GM12878 (cell line): ENCODE data around the gene ATP4A. TPM values are rescaled to one million over a fixed set of nuclear protein-coding genes. Genes with fewer than 3 reads are reported as not detected.
A peak's percentile ranks its signal among the peaks of the same experiment; 100 is the strongest.

Experiments used
- ASH2L ChIP-seq: fragments of 300-600, 200-600 bp; sonication (generic); IDR thresholded peaks from 2 replicates; pipeline ENCODE4 v1.6.1; 2017; ENCODE audit warnings: low read depth, mild to moderate bottlenecking, borderline replicate concordance
- ATF2 ChIP-seq: IDR thresholded peaks from 2 replicates; pipeline ENCODE4 v1.6.1; 2012; ENCODE audit warnings: low read length, inconsistent platforms
- BCL11A ChIP-seq: IDR thresholded peaks from 2 replicates; pipeline ENCODE4 v1.6.1; 2011; ENCODE audit warnings: low read depth, low read length
- CBX3 ChIP-seq: fragments of 200-600 bp; sonication (generic); IDR thresholded peaks from 2 replicates; pipeline ENCODE4 v1.6.1; 2016; ENCODE audit warnings: low read depth, borderline replicate concordance
- CHD4 ChIP-seq: fragments of 200-600 bp; sonication (generic); IDR thresholded peaks from 2 replicates; pipeline ENCODE4 v1.6.1; 2016; ENCODE audit warnings: mild to moderate bottlenecking
- FOXK2 ChIP-seq: fragments of 450-650 bp; IDR thresholded peaks from 2 replicates; pipeline ENCODE4 v1.6.1; 2017; ENCODE audit warnings: mild to moderate bottlenecking, moderate library complexity
- MXI1 ChIP-seq: fragments of 150-350 bp; IDR thresholded peaks from 2 replicates; pipeline ENCODE4 v1.6.1; 2011; ENCODE audit warnings: low read depth, mild to moderate bottlenecking, inconsistent platforms, low read length, improper control_type of control experiment
- PKNOX1 ChIP-seq: fragments of 450-650 bp; IDR thresholded peaks from 2 replicates; pipeline ENCODE4 v1.6.1; 2016; ENCODE audit warnings: mild to moderate bottlenecking
- POLR2AphosphoS2 ChIP-seq: IDR thresholded peaks from 2 replicates; pipeline ENCODE4 v1.6.1; 2011; ENCODE audit warnings: low read depth, mild to moderate bottlenecking, low read length, improper control_type of control experiment, moderate library complexity
- POLR2AphosphoS5 ChIP-seq: IDR thresholded peaks from 2 replicates; pipeline ENCODE4 v1.6.1; 2011; ENCODE audit warnings: mild to moderate bottlenecking, low read length, inconsistent platforms
- SMAD5 ChIP-seq: IDR thresholded peaks from 2 replicates; pipeline ENCODE4 v1.6.1; 2016; ENCODE audit warnings: antibody characterized with exemption, low read depth
- SPI1 ChIP-seq: IDR thresholded peaks from 2 replicates; pipeline ENCODE4 v1.6.1; 2011; ENCODE audit warnings: low read depth, mild to moderate bottlenecking, low read length, moderate library complexity, borderline replicate concordance; ENCODE audit not compliant: insufficient read depth
- SUPT20H ChIP-seq: IDR thresholded peaks from 2 replicates; pipeline ENCODE4 v1.6.1; 2011; ENCODE audit warnings: low read depth, mild to moderate bottlenecking, low read length, moderate library complexity, borderline replicate concordance; ENCODE audit not compliant: control insufficient read depth
- SUZ12 ChIP-seq: fragments of 200-600 bp; sonication (generic); IDR thresholded peaks from one replicate; pipeline ENCODE4 v1.6.1; 2018; ENCODE audit warnings: antibody characterized with exemption, mild to moderate bottlenecking; ENCODE audit not compliant: unreplicated experiment
- TARDBP ChIP-seq: IDR thresholded peaks from 2 replicates; pipeline ENCODE4 v1.6.1; 2016; ENCODE audit warnings: borderline replicate concordance
- USF2 ChIP-seq: IDR thresholded peaks from 2 replicates; pipeline ENCODE4 v1.6.1; 2011; ENCODE audit warnings: low read depth, low read length, improper control_type of control experiment, borderline replicate concordance
- YY1 ChIP-seq: IDR thresholded peaks from 2 replicates; pipeline ENCODE4 v1.6.1; 2011; ENCODE audit warnings: low read depth, mild to moderate bottlenecking, low read length
- ZBED1 ChIP-seq: IDR thresholded peaks from 2 replicates; pipeline ENCODE4 v1.6.1; 2016; ENCODE audit warnings: borderline replicate concordance
- ZBTB40 ChIP-seq: fragments of 450-650 bp; IDR thresholded peaks from 2 replicates; pipeline ENCODE4 v1.6.1; 2016; ENCODE audit warnings: mild to moderate bottlenecking, moderate library complexity, borderline replicate concordance
- polyA plus RNA-seq, 11 experiments: library from polyadenylated mRNA; depleted of rRNA in 4 of 11; unstranded in 6 of 11; stranded (reverse) in 5 of 11; fragments of >200 nt; fragmentation: Nextera tagmentation in 4 of 11; fragmentation: Illumina TruSeq in 1 of 11; extraction: Ambion mirVana in 4 of 11; extraction: Trizol in 1 of 11; gene quantifications; 1 replicate in 1 of 11; 2 replicates in 10 of 11; pipeline versions ENCODE4 v1.2.1 to v1.2.3, GENCODE V29; 2011 to 2016; ENCODE audit warnings: inconsistent platforms in 2 of 11, missing spikeins in 2 of 11, low read depth in 1 of 11
- total RNA-seq, 4 experiments: library from RNA; depleted of rRNA in 3 of 4; stranded (reverse); fragments of >200 nt in 3 of 4; fragmentation: Illumina TruSeq in 1 of 4; extraction: Trizol in 1 of 4; gene quantifications; 2 replicates each; pipeline versions ENCODE4 v1.2.1 to v1.2.3, GENCODE V29; 2013 to 2021

ATP4A gene
- total and polyA plus RNA-seq, 10 of the 15 experiments (the other 5 are each of a cell fraction or from before 2014, with no cell fraction given) = 0.03 to 1.5 (median 0.11) TPM; not detected in 3

GRCh38 chr19:35612559-35613321, 49.3 kb upstream of the ATP4A start, which contains the start of gene HAUS5 (continued):
- TF ChIP-seq ZBTB40 (no peak), USF2 (no peak), SUZ12 (no peak), MXI1 (peak; percentile 90), SPI1 (no peak), POLR2AphosphoS5 (peak; percentile 75), ZBED1 (no peak), POLR2AphosphoS2 (0 out of 2 replicates have a peak, but pooled peaks have one; percentile 38), PKNOX1 (no peak; the same call in 1 of the 2 replicates), CBX3 (no peak), FOXK2 (no peak), BCL11A (no peak), SUPT20H (no peak), CHD4 (no peak), YY1 (peak; percentile 89), ATF2 (no peak), ASH2L (no peak), TARDBP (0 out of 2 replicates have a peak, but pooled peaks have one; percentile 37), SMAD5 (no peak; the same call in 1 of the 2 replicates)
